EL (cell line): ENCODE data around the gene SPEF1.
A peak's percentile ranks its signal among the peaks of the same experiment; 100 is the strongest.

Experiments used
- DNase-seq: peaks from one replicate; pipeline ENCODE4 v3.0.0-alpha.2; 2016

The SPEF1 gene

DNA sequence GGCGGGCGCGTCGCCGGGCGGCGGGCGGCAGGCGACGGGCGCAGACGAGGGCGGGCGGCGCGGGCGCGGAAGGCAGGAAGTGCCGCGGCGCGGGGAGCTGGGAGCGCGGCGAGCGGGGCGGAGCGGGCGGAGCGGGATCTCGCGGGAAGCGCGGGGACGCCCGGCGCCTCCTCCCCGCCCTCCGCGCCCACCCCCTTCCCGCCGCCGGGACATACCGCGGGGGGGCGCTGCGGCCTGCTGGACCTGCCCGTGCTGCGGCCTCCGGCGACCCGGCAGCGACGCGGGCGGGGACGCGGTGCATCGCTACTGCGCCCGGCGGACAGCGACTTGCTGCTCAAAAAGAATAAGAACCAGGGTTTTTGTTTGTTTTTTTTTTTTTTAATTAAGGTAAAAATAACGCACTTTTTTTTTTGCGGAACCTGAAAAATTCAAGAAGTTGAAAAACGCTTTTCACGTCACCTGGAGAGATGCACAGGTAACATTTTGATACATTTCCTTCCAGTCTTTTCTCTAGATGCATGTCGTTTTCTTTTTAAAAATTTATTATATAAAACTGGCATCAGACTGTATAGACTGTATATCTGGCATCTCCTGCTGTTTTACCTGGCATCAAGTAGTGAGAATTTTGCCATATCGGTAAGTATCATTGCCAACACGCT, 5.5 kb upstream of the SPEF1 start, which contains the start of gene CENPB:
Gene CENPB (minus strand): TSS at position 76 of the 659 bp plus-strand sequence. CDS start 257 bp downstream, outside the sequence.
- peak; percentile 86 for DNase-seq

DNA sequence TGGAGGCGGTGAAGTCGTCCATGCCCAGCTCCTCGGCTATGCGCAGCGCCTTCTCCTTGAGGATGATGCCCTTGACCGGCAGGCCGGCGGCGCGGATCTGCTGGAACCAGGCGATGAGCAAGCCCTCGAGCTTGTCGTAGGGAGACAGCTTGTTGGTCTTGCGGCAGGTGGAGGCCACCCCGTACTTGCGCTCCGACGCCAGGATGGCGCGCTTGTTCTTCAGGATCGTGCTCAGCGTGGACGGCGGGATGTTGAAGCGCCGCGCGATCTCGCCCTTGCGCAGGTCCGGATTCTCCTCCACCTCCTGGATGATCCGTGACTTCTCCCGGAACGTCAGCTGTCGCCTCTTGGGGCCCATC, 4.9 kb upstream of the SPEF1 start:
- DNase-seq = peak; percentile 57

DNA sequence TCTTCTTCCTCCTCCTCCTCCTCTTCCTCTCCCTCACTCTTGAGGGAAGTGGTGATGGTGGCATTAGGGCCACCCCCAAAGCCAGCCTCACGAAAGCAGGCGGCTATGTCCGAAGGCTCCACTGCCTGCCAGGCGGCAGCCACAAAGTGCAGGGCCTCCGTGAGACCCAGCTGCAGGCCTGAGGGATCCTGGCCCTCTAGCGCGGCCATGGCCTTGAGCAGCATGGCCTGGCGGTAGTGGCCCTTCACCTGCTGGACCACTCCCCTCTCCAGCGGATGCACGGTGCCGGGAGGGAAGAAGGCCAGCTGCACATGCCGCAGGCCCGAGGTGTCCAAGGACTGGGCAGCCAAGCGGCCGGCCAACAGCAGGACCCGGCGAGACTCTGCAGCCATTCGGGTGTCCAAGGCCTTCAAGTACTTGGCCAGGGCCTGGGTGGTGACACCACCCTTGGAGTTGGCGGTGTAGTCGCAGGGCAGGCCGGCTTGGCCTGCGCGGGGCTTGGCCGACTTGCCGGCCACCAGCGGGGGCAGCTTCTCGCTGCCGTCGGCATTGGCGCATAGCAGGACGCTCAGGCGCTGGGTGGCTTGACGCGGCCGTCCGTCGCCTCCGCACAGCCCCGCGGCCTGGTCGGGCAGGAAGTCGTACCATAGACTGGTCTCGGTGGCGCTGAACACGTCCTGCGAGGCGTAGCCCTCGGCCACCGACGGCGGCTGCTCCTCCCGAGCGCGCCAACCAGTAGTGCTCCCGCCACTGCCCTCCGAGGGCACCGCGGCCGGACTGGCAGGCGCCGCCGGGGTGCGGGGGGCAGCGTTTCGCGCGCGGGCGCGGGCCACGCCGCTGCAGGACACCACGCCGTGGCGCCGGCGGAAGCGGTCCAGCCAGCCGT, 4.2 kb upstream of the SPEF1 start:
- DNase-seq = peak; percentile 49

DNA sequence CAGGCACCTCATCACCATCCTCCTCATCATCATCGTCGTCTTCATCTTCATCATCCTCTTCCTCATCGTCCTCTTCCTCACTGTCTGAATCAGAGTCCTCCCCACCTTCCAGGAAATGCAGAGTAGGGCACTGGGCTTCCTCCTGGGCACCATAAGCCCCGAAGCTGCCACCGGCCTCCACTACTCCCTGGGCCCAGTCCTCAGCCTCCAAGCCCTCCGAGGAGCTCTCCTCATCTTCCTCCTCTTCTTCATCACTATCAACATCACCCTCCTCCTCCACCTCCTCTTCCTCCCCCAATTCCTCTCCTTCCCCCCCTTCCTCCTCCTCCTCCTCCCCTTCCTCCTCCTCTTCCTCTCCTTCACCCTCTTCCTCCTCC, 3.6 kb upstream of the SPEF1 start:
- DNase-seq = no peak

DNA sequence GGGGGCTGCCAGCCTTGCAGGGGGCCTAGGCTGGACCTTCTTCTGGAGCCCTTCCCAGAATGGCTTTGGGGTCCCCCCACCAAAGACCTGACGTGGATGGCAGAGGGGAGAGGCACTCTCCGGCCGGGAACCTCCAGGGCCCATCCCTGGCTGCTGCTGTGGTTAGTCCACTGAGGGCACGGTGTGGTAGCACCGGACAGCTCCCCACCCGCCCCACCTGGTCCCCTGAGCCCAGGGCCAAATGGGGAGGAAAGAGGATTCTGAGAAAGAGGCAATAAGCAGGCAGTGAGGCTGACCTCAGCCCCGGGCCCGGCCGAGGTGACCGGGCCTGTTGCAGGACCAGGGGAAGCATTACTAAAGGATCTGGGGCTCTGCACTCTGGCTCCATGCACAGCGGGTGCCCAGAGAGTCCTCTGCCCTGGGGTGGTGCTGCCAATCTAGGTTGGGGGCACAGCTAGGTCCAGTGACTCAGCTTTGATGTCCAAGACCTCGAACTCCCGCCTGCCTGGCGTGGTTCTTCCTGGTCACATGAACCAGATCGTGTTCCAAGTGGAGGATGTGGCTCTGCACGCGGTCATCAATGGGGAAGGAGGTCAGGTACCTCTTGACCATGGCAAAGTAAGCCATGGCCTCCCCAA, 3.1 kb upstream of the SPEF1 start:
- DNase-seq = peak; percentile 41

DNA sequence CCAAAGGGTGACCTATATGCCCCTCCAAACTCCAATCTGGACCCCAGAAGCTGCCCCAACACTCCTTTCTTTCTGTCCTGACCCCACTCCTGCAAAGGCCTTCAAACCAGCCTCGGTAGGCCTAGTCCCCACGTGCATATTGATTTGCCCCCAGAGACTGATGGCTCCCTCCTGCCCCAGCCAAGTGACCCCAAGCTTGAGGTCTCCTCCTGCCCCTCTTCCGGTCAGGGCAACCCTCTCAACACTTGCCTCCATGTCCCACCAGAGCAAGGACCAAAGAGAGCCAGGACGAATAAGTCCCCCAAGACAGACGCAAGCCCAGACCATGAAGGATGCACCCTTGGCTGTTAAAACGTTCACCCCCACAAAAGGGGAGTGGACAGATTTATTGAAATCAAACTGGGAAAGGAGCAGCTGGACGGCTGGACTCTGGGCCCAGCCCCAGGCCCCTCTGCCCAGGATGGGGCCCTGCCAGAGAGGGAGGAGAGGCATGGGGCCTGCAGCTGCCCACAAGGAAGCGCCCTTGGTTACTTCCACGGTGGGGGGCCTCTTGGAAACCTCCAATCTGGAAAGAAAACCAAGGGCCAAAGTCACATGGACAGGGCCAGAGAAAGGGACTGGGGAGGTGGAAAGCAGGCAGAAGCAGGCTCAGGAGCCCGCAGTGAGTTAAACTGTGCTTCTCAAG, 2.4 kb upstream of the SPEF1 start:
- DNase-seq = no peak

DNA sequence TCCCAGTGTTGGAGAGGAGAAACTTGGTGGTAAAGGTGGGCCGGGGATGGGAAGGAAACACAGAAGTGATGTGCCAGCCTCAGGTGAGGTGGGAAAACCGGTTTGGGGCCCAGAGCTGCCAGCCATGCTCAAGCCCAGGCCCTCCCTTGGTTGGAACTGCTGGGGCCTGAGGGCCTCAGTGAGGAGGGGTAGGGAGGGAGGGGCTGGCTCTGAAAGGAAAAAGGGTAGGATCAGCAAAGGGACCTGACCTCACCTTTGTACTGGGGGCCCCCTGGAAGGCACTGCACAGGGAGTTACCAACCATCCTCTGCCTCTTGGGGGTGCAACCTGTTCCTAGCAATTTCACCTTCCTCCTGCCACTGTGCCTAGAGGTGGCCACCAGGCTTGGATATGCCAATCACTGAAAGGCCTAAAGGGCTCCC, 1.8 kb upstream of the SPEF1 start:
- no peak for DNase-seq

DNA sequence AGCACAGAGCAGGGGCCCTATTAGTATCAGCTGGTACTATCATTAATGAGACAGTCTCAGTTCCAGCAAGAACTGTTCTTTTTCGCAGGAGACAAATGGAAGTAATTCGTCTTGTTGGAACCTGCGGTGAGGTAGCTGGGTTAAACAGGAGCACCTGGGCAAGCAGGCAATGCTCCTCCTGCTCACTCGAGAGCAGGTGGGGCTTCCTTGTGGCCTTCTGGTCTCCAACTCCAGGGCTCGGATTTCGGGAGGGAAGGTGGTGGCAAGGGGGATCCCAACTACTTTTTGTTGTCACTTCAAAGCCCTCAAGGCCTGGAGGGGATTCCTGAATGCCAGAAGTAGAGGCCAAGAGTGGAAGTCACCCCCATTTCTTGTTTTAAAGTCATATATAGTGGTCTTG, 1.3 kb upstream of the SPEF1 start:
- DNase-seq = no peak

DNA sequence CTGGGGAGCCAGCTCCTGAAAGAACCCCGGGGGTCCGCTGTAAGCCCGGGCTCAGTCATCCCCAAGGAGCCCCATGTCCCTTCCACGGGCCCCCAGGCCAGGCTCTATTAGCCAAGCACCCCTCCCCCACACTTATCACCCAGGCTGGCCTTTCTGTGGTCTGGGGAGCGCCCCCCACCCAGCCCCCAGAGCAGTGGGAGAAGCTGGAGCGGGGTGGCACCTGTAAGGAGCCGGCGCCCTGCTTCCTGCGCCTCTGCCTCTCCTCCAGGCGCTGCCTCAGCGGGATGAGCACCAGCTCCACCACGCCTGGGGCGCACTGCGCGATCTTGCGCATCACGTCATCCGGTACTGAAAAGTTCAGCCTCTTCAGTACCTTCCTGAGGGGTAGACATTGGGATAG, 2.3 kb downstream of the SPEF1 start:
- no peak for DNase-seq

DNA sequence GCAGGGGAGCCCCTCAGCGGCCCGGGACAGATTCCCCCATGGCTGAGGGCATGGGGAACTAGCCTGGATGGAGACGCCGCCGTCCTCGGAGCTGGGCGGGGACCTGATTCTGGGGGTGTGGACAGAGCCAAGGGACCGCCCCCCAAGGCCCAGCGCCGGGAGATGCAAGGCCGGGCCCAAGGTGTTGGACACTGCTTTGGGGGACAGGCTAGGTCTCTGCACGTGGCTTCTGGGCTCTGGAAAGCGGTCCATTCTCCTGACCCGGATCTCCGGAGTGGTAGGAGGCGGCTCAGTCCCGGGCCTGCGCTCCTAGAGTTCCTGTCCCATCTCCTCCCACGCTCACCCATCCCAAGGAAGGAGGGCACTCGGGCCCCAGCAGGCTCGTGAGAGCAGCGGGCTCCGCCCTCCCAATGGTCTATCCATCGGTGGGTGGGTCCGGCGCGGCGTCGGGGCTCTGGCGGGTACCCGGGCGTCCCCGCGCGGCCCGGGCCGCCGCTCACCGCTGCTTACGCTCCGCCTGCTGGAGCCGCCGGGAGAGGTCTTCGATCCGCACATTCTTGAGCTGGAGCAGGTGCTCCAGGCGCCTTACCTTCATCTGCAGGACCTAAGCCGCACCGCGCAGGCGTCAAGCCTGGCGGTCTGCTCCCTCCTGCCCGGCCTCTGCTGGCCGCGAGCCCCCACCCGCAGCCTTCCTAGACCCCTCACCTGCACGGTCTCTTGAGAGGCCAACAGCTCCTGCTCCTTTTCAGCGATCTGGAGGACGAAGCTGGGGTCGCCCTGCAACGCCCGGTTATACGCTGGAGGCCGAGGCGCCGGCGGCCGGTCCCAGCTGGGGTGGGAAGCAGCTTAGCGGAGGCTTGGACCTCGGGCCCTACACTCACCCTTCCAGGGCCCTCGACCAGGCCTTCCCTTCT, 3.3 kb downstream of the SPEF1 start:
- DNase-seq = peak; percentile 68

DNA sequence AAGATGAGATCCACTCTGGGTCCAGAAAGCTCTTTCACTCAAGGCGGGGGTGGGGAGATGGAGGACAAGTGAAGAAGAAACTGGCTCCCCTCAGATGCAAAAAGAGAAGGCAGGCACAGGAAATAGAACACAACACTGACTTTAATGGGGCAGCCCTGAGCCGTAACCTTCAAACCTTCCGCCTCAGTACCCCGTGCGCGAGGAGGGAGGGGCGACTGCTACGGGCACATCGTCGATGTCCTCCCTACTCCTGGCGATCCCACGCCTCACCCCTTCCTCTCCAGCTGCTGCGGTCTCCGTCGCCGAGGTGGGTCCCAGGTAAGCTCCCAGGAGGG, 3.9 kb downstream of the SPEF1 start:
- no peak for DNase-seq

DNA sequence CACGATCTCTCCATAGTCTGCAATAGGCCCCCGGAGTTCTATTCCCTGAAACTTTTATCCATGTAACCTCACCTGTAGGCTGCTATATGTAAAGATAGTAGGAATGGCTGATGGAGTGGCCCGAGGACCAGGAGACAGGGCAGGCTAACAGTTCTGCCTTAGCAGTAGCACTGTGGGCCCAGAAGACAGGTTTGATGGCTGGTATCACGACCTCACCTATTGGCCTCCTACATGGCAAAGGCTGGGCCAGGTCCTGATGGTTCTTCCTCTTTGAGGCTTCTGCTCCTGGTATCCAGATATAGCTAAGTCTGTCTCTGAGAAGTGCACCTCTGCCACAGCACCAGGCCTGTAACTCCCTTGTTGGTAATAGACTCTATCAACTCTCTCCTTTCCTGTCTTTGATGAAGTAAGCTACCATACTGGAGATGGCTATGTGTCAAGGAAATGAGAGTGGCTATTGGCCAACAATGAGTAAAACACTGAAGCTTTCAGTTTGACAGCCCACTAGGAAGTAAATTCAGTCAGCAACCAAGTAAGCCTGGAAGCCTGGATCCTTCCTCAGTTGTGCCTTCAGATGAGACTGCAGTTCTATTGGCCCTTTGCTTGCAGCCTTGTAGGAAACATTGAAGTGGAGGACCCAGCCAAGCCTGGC, 5.7 kb downstream of the SPEF1 start:
- DNase-seq = no peak

DNA sequence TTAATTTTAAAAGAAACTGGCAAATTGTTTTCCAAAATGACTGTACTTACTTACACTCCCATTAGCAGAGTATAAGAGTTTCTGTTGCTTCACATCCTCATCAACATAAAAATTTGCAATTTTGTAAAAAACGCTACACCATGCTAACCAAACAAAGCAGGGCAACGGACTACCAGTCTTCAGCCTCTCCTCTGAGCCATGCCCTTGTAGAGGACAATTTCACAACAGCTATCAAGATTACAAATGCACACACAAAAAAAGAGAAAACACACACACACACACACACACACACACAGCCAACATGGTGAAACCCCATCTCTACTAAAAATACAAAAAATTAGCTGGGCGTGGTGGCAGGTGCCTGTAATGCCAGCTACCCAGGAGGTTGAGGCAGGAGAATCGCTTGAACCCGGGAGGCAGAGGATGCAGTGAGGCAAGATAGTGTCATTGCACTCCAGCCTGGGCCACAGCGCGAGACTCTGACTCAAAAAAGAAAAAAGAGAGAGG, 9.6 kb downstream of the SPEF1 start:
- no peak for DNase-seq

DNA sequence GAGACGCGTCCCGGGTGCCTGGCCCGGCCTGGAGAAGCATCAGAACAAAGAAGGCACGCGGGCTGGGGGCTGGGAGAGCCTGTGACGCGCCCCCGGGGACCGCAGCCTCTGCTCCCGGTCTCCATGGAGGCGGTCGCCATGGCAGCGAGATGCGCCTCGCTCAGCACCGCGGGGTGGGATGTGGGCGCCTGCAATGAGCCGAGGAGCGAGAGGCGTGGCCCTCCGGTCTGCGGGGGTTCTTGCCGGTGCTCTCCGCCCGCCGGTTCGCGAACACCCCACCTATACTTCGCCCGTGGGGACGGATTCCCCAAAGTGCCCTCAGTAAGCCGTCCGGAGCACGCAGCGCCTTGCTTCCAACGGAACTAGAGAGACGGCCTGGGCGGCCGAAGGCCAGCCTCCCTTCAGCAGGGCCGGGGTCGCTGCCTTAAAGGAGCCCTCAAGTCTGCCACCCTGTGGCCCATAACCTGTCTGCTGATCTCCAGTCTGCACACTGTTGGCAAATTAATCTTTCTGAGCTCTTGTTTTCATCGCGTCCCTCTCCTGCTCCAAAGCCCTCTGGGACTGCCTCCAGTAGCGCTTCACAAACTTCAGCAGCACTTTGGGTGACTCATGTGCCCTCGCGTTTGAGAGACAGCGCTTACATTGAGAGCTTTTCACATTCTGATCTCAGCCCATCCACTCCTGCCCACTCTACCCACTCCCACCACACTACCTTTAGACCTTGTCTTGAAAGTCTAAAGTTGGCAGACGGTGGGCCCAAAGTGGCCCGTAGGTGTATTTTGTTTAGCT, 12.7 kb downstream of the SPEF1 start:
- peak; percentile 88 for DNase-seq

DNA sequence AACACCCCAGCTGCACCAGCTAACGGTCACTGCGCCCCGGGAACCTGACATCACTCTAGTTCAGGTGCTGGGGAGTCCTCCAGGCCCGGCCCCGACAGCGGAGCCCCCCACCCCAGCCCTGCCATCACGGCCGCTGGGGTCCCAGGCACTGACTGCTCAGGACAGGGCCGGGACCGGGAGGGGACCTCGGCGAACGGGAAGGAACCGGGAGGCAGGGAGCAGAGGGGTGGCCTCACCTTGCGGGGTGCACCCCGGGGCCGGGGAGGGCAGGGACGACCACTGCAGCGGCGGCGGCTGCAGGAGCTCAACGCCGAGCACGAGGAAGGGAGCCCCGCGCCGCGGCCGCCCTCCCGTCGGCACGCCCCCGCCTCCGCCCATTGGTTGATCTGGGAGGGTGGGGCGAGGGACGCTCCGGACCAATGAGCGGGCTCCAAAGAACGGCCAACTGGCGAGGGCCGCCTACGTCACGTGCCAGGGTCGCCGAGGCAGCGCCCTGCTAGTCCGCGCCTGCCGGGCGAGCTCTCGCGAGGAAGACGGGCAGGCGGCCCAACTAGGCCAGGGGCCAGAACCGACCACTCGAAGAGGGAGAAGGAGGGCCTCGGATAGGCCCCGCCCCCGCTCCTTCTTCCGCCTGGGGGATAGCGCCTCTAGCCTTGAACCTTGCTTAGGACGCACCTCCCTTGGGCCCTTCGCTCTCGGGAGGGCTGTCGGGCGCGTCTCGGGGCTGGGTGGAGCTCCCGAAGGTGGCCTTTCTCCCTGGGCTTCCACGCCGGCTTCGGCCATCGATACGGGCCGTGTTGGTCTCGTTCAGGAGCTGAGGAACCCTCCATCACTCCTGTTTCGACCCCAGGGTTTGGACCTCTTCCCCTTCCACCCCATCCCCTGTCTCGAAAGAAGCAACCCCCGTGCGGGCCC, 13.6 kb downstream of the SPEF1 start, which contains the start of gene ADISSP:
Gene ADISSP (minus strand): TSS at position 327 of the 915 bp plus-strand sequence. CDS start 7,653 bp downstream, outside the sequence.
- DNase-seq = peak; percentile 99

DNA sequence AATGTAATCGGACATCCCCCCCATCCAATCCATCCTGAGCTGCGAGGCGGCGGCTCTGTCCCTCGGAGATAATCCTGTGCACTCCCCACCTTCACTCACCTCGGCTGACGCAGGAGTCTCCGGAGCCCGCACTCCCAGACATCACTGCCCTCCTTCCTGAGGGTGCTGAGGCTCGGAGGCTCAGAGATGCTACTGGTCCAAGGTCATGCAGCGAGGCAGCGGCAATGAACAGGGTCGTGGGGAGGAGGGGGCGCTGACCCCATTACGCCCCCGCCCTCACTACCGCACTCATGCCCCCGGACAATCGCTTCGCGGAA, 14.2 kb downstream of the SPEF1 start:
- no peak for DNase-seq

DNA sequence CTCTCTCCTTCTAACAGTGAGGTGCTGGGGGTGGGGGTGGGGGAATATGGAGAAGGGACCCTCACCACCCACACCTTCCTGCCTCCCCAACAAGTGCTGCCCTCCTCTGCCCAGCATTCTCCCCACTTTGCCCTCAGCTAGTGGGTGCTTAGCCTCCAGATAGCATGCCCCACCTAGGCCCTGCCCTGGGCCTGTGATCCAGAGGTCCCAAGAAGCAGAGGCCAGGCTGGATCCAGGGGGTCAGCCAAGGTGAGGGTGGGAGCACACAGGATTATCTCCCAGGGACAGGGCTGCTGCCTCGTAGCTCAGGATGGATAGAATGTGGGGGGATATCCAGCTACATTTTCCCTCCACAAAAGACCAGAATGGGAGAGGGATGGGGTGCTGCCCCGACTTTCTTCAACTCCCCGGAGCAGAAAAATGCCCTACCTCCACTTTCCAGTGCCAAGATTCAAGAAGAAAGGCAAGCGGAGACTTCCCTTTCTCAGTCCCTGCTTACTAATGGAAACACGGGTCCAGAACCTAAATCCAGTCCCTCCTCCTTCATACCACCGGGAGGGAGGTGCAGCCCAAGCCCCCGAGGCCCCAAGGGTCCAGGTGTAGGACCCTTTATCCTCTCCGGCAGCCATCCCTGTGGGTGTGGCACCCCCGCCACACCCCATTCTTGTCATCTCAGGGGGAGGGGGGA, 14.7 kb downstream of the SPEF1 start:
- no peak for DNase-seq

DNA sequence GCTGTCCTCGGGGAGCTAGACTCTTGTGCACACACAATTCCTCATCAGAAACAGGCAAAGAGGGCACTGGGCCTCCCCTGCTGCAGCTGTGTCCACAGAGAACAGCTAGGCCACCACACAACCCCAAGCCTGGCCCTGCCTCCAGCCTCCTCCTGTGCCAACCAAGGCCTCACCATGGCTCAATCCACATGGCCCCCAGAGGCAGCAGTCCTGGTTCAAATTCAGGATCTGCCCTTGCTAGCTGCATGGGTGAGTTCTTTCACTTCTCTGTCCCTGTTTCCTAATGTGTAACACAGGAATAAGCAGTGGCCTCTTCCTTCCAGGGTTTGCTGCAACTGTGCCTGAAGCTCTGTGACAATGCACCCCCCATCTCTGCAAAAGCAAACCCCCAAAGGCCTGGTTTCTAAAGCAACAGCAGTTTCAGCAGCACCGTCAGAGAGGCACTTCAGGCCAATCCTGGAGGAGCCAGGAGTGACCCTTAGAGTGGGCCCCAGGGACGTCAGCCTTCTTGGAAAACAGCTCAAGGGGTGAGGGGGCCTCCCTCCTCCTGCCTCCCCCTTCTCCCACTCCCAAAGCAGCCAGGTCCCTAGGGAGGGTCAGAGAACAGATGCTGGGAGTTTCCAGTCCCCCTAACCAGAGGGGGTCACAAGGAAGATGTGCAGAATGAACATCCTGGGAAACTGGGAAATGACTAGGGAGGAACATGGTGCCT, 15.9 kb downstream of the SPEF1 start:
- DNase-seq = no peak
